Coronary artery (tissue), 2 donors: ENCODE data around the gene DRD1.
"Not testable (repeated sequence)": the region's sequence is repeated elsewhere in the genome, so short reads cannot be mapped to it uniquely, and the experiment has no call there.

Source experiments
- DNase-seq: peaks from one replicate; pipeline ENCODE4 v3.0.0-alpha.2; 2017; ENCODE audit warnings: low spot score
- H3K27ac ChIP-seq, 2 donors: fragments of 200-600 bp; sonication (generic); one replicate each; pipeline ENCODE4 v1.5.1; 2016 to 2019
- H3K4me3 ChIP-seq: fragments of 200-600 bp; sonication (generic); 2 replicates; pipeline ENCODE4 v1.5.1; 2016; ENCODE audit warnings: mild to moderate bottlenecking, moderate library complexity
- TF ChIP-seq, protein P1 (sequence below): fragments of 200-600 bp; sonication (generic); IDR thresholded peaks from one replicate; pipeline ENCODE4 v1.5.1; 2019; ENCODE audit warnings: antibody characterized with exemption

DRD1 gene

DNA sequence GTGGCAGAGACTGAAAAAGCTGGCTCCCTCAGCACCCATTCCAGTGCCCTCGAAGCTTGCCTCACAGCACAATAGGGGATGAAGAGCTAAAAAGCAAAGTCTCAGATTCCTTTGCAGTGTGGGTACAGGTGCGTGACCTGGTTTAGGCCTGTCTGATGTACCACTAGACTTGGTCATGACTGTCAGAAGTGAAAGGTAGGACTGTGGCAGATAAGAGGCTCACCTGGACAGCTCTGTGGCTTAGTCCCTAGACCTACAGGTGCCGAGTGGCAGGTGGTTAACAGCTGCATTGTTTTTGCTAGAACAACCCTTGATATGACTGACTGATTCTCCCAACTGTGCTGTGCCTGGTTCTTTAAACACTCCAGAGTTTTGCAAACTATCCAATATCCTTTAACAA lies 19.7 kb upstream of the DRD1 start:
- TF ChIP-seq, protein P1, sequence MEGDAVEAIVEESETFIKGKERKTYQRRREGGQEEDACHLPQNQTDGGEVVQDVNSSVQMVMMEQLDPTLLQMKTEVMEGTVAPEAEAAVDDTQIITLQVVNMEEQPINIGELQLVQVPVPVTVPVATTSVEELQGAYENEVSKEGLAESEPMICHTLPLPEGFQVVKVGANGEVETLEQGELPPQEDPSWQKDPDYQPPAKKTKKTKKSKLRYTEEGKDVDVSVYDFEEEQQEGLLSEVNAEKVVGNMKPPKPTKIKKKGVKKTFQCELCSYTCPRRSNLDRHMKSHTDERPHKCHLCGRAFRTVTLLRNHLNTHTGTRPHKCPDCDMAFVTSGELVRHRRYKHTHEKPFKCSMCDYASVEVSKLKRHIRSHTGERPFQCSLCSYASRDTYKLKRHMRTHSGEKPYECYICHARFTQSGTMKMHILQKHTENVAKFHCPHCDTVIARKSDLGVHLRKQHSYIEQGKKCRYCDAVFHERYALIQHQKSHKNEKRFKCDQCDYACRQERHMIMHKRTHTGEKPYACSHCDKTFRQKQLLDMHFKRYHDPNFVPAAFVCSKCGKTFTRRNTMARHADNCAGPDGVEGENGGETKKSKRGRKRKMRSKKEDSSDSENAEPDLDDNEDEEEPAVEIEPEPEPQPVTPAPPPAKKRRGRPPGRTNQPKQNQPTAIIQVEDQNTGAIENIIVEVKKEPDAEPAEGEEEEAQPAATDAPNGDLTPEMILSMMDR: no peak
- no peak for DNase-seq
- no peak overlapping the region for H3K4me3 ChIP-seq
- no peak overlapping the region for H3K27ac ChIP-seq

DNA sequence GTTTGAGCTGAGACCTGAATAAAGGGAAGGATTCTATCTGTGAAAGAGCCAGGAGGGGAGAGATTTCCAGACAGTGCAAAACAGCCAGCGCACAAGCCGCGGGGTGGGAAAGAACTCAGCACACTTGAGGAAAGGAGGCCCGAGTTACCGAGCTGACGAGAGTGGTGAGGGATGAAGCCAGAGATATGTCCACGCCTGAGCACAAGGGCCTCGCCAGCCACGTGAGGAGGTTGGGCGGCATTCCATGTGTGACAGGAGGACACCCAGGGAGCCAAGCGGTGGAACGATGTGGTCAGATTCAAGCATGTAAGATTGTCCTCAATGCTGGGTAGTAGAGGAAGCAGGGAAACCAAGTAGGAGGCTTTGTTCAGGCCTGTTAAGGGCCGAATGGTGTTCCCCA lies 17.4 kb upstream of the DRD1 start:
- Histone ChIP-seq H3K4me3 (no peak overlapping the region), H3K27ac (no peak overlapping the region)
- TF ChIP-seq, protein P1: no peak
- no peak for DNase-seq

DNA sequence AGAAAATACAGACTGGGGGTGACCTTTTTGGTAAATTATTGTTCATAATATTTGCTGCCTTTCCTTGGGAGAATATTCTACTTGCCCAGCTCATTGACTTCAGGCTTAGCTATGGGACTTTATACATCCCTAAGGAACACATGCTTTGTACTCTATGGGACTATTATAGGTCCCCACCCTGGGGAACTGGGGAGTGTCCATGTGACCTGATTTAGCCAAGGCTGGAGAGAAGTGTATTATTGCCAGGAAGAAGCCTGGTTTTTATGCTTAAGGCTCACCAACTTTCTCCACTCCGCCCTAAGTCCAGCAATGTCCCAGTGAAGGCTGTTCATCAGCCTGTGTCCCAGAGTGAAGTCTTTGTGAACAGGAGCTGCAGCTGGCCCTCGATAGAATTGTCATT lies 16.6 kb upstream of the DRD1 start:
- H3K4me3 ChIP-seq: no peak overlapping the region
- TF ChIP-seq, protein P1: no peak
- DNase-seq: no peak
- H3K27ac ChIP-seq: no peak overlapping the region

DNA sequence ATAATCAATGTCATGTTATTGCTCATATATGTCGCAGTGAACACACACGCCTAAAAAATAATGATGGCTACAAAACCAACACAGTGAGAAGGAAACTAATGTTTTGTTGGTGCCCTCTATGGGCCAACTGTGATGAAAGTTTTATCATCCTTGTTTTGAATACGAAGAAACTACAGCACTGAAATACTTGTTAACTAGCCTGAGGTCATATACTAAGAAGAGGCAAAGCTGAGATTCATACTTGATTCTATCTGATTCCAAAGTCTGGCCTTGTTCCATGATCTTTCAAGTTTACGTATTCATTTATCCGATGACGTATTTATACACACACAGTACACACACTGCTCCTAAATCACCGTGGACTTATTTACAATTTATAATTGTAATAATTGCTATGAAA lies 16.1 kb upstream of the DRD1 start:
- TF ChIP-seq, protein P1: no peak
- H3K27ac ChIP-seq: no peak overlapping the region
- DNase-seq: no peak
- no peak overlapping the region for H3K4me3 ChIP-seq

DNA sequence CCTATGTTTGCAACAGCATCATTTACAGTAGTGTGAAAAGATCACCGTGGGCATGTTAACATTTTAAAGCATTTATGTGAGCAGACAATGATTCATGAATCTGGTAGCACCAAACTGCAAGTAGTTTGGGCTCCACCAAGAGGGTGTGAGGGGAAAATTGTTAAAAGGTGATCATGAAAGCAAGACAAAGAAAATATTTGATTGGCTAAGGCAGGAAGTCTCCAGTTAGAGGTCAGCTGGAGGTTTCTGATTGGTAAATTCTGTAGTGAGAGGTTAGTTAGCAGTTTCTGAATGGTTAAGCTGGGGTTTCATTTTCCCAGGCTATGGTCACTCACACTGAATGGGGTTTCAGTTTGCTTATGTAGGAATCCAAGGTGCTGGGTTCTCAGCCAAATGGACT lies 13.5 kb upstream of the DRD1 start:
- Histone ChIP-seq H3K4me3 (no peak overlapping the region), H3K27ac (no peak overlapping the region)
- DNase-seq: no peak
- TF ChIP-seq, protein P1: no peak

DNA sequence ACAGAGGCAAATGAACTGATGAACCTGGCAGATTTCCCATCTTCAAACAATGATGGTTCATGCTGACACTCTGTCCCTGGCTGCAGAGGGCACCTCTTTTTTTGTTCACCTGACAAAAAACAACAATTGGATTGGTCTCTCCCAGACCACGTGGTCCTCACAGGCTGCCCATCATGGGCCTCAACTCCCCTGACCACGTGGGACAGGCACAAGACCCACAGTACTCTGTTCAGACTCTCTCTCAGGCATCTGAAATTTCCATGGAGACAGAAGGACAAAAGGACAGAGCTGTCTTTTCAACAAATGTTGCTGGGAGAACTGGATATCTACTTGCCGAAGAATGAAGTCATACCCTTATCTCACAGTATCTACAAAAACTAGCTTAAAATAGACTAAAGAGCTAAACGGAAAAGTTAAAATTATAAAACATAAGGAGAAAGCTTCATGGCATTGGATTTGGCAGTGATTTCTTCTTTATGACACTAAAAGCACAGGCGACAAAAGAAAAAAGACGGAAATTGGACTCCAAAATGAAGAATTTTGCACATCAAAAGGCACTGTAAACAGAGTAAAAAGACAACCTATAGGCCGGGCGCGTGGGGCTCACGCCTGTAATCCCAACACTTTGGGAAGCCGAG lies 12.2 kb upstream of the DRD1 start:
- no peak for DNase-seq
- TF ChIP-seq, protein P1: no peak
- H3K4me3 ChIP-seq: no peak overlapping the region
- no peak overlapping the region for H3K27ac ChIP-seq

DNA sequence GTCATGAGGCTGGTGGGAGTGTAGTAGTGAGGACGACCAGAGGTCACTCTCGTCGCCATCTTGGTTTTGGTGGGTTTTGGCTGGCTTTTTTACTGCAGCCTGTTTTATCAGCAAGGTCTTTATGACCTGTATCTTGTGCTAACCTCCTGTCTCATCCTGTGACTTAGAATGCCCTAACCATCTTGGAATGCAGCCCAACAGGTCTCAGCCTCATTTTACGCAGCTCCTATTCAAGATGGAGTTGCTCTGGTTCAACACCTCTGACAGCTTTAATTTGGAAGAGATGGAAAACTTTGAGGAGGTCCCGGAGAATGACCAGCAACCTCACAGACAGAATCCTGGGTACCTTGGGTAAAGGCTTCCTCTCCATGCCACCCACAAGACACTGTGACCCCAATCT lies 10.4 kb upstream of the DRD1 start:
- H3K27ac ChIP-seq, H3K4me3 ChIP-seq, DNase-seq: not testable (repeated sequence)

DNA sequence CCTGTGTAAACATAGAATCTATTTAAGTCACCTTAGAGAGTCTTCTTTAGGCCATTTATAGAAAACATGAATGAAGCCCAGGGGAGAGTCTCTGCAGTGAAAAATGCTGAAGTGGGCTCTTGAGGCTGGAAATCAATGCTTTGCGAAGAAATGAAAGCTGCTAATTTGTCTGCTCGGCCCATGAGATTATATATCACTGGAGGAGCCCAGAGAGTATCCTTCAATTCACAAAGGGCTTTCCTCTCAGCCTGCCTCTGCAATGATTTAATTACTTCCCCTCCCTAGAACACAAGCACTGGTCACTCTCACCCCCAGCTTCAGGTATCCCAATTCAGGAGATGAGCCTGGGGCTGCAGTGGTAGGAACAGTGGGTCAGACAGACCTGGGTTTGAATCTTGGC lies 8.2 kb upstream of the DRD1 start:
- TF ChIP-seq, protein P1: no peak
- Histone ChIP-seq H3K27ac (no peak overlapping the region), H3K4me3 (no peak overlapping the region)
- no peak for DNase-seq
